HCT116 (cell line): ENCODE results near the gene CMBL.

ENCODE experiments used
- CEBPB ChIP-seq: IDR thresholded peaks from 2 replicates; pipeline ENCODE4 v1.6.1; 2012; ENCODE audit warnings: low read depth
- EZH2 ChIP-seq: fragments of 200-600 bp; sonication (generic); IDR thresholded peaks from 2 replicates; pipeline ENCODE4 v1.6.1; 2017; ENCODE audit warnings: antibody characterized with exemption, mixed run types
- JUND ChIP-seq: IDR thresholded peaks from 2 replicates; pipeline ENCODE4 v1.6.1; 2012
- POLR2A ChIP-seq: IDR thresholded peaks from 2 replicates; pipeline ENCODE4 v1.7.0; 2011; ENCODE audit warnings: borderline replicate concordance; ENCODE audit not compliant: insufficient read depth, insufficient read length; ENCODE audit errors: extremely low read depth
- SP1 ChIP-seq: IDR thresholded peaks from 2 replicates; pipeline ENCODE4 v1.6.1; 2012; ENCODE audit warnings: low read depth
- ZNF274 ChIP-seq: fragments of 200-500 bp; sonication (Bioruptor generic); IDR thresholded peaks from 2 replicates; pipeline ENCODE4 v1.6.1; 2014; ENCODE audit warnings: mild to moderate bottlenecking, low read depth, low read length, inconsistent platforms
- TF ChIP-seq, protein P1 (sequence below), 3 experiments: fragments of 200-600 bp in 1 of 3; sonication (generic) in 1 of 3; IDR thresholded peaks in 2 of 3; conservative IDR thresholded peaks in 1 of 3; 2 replicates each; pipeline ENCODE4 v1.5.1; 2012 to 2017; ENCODE audit warnings: low read depth in 2 of 3, low read length in 2 of 3, antibody characterized with exemption in 1 of 3, borderline replicate concordance in 1 of 3, control low read depth in 1 of 3, mild to moderate bottlenecking in 1 of 3, mixed read lengths in 1 of 3, mixed run types in 1 of 3, moderate library complexity in 1 of 3; ENCODE audit not compliant: insufficient read depth in 1 of 3
- TF ChIP-seq, protein P2 (sequence below): IDR thresholded peaks from 2 replicates; pipeline ENCODE4 v1.6.1; 2011; ENCODE audit warnings: mild to moderate bottlenecking, low read length, moderate library complexity; ENCODE audit not compliant: insufficient replicate concordance; ENCODE audit errors: extremely low read depth
- TF ChIP-seq, protein P3 (sequence below): IDR thresholded peaks from 2 replicates; pipeline ENCODE4 v1.6.1; 2012

DNA sequence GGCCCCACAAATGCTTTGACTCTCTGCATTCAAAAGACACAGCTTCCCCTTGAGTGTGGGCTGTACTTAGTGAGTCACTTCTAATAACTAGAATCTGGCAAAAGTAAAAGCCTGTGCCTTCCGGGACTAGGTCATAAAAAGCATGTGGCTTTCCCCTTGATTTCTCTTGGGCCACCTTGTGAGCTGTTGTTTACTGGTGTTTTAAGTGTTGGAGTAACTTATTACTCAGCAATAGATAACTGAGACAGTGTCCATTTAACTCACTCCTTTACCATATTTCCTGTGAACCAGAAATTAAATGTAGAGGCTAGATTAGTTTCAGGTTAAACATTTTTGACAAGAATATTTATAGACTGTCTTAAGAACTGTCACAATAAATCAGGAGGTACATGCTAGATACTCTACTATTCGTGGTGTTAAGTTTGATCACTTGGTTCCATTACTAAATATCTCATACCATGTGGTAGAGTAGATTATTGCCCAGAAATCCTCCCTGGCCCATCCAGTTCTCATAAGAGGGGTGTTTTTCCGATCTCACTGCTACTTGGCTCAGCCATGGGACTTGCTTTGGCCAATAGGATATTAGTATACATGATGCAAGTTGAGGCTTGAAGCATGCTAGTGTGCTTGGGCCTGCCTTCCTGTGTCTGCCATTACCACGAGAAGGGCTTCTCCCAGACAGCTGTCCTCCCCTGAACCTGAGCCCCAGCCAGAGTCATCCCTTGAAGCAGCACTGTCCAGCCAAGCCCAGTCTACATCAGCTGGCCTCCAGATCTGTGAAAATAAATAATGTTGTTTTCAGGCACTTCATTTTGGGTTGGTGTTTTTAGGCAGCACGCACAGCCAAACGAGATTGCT is 10.4 kb upstream of the CMBL start:
- TF ChIP-seq JUND (no peak), EZH2 (no peak), ZNF274 (no peak), CEBPB (no peak), SP1 (no peak), POLR2A (no peak)
- TF ChIP-seq, protein P1, sequence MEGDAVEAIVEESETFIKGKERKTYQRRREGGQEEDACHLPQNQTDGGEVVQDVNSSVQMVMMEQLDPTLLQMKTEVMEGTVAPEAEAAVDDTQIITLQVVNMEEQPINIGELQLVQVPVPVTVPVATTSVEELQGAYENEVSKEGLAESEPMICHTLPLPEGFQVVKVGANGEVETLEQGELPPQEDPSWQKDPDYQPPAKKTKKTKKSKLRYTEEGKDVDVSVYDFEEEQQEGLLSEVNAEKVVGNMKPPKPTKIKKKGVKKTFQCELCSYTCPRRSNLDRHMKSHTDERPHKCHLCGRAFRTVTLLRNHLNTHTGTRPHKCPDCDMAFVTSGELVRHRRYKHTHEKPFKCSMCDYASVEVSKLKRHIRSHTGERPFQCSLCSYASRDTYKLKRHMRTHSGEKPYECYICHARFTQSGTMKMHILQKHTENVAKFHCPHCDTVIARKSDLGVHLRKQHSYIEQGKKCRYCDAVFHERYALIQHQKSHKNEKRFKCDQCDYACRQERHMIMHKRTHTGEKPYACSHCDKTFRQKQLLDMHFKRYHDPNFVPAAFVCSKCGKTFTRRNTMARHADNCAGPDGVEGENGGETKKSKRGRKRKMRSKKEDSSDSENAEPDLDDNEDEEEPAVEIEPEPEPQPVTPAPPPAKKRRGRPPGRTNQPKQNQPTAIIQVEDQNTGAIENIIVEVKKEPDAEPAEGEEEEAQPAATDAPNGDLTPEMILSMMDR (IDR thresholded peaks at IDR 0.05 in 2 of 3, conservative IDR thresholded peaks at IDR 0.05 in 1 of 3; ENCODE audit: borderline replicate concordance in 1 of 3, insufficient read depth in 1 of 3, low read depth in 2 of 3, low read length in 2 of 3): no peak
- TF ChIP-seq, protein P2, sequence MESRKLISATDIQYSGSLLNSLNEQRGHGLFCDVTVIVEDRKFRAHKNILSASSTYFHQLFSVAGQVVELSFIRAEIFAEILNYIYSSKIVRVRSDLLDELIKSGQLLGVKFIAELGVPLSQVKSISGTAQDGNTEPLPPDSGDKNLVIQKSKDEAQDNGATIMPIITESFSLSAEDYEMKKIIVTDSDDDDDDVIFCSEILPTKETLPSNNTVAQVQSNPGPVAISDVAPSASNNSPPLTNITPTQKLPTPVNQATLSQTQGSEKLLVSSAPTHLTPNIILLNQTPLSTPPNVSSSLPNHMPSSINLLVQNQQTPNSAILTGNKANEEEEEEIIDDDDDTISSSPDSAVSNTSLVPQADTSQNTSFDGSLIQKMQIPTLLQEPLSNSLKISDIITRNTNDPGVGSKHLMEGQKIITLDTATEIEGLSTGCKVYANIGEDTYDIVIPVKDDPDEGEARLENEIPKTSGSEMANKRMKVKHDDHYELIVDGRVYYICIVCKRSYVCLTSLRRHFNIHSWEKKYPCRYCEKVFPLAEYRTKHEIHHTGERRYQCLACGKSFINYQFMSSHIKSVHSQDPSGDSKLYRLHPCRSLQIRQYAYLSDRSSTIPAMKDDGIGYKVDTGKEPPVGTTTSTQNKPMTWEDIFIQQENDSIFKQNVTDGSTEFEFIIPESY: no peak
- TF ChIP-seq, protein P3, sequence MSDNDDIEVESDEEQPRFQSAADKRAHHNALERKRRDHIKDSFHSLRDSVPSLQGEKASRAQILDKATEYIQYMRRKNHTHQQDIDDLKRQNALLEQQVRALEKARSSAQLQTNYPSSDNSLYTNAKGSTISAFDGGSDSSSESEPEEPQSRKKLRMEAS: peak; percentile 73; the same call in 1 of the 2 replicates
